Measurements from ENCODE around the gene KRTAP5-1. TPM values are rescaled to one million over a fixed set of nuclear protein-coding genes. Genes with fewer than 3 reads are reported as not detected.
"Not testable (repeated sequence)": the region's sequence is repeated elsewhere in the genome, so short reads cannot be mapped to it uniquely, and the experiment has no call there.

The KRTAP5-1 gene
- total RNA-seq, 1 experiment from 2014 or later = not detected

DNA sequence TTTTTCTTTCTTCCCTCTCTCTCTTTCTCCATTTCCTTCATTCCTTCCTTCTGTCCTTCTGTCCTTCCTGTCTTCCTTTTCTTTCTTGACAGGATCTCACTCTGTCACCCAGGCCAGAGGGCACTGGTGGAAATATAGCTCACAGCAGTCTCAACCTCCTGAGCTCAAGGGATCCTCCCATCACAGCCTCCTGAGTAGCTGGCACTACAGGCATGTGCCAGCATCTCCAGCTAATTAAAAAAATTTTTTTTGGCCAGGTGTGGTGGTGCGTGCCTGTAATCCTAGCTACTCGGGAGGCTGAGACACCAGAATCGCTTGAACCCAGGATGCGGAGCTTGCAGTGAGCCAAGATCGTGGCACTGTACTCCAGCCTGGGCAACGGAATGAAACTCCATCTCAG, 8.3 kb downstream of the KRTAP5-1 start:
- Histone ChIP-seq H3K9me3 (ENCODE audit: low read length) (no peaks in the 10 kb centered on the region), H2AFZ (ENCODE audit: low read length) (no peak overlapping the region), H3K4me3 (ENCODE audit: low read length) (no peak overlapping the region), H3K4me1 (ENCODE audit: insufficient read depth, low read length) (peaks cover 8% of the 10 kb centered on the region), H3K79me2 (ENCODE audit: low read length) (no peaks in the 10 kb centered on the region), H3K9ac (ENCODE audit: low read length) (no peak overlapping the region), H3K4me2 (ENCODE audit: low read length) (no peak overlapping the region), H4K20me1 (ENCODE audit: low read length) (no peaks in the 10 kb centered on the region), H3K9me2 (replicated peaks; ENCODE audit: low read length) (no peaks in the 10 kb centered on the region), H3K27me3 (ENCODE audit: low read length) (peaks cover 16% of the 10 kb centered on the region), H3K36me3 (ENCODE audit: low read depth, low read length) (no peaks in the 10 kb centered on the region), H3F3A (ENCODE audit: low read length, unreplicated experiment) (no peaks in the 10 kb centered on the region), H3K27ac (ENCODE audit: low read length) (no peak overlapping the region)
- ATAC-seq = no peak
- BruUV-seq (replicated peaks) = no TSS peak
- ChIA-PET CTCF (interaction anchor here (2.1 kb wide), 1 partner anchor 30 kb away, joined by 5 read pairs; no protein-coding TSS in a partner anchor), POLR2A (ENCODE audit: unreplicated experiment) (no interaction called here)
- TF ChIP-seq EZH2phosphoT487 (IDR thresholded peaks at IDR 0.05; ENCODE audit: borderline replicate concordance, low read length) (no peak), EZH2 (IDR thresholded peaks at IDR 0.05; ENCODE audit: low read length, unreplicated experiment) (no peak)
- TF ChIP-seq, protein P1, sequence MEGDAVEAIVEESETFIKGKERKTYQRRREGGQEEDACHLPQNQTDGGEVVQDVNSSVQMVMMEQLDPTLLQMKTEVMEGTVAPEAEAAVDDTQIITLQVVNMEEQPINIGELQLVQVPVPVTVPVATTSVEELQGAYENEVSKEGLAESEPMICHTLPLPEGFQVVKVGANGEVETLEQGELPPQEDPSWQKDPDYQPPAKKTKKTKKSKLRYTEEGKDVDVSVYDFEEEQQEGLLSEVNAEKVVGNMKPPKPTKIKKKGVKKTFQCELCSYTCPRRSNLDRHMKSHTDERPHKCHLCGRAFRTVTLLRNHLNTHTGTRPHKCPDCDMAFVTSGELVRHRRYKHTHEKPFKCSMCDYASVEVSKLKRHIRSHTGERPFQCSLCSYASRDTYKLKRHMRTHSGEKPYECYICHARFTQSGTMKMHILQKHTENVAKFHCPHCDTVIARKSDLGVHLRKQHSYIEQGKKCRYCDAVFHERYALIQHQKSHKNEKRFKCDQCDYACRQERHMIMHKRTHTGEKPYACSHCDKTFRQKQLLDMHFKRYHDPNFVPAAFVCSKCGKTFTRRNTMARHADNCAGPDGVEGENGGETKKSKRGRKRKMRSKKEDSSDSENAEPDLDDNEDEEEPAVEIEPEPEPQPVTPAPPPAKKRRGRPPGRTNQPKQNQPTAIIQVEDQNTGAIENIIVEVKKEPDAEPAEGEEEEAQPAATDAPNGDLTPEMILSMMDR (conservative IDR thresholded peaks at IDR 0.05; ENCODE audit: low read depth, low read length) = no peak
- no peak for DNase-seq
- intact Hi-C loops (cut with micrococcal nuclease) = no loop called here

DNA sequence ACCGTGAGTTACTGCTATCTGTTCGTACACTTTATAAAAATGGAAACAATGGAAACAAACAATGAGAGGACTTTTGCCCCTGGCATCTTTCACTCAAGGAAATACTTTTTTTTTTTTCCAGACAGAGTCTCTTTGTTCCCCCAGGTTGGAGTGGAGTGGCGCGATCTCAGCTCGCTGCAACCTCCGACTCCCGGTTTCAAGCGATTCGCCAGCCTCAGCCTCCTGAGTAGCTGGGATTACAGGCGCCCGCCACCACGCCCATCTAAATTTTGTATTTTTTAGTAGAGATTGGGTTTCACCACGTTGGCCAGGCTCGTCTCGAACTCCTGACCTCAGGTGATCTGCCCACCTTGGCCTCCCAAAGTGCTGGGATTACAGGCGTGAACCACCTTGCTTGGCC, 9.3 kb downstream of the KRTAP5-1 start:
- H3K9me3 ChIP-seq (ENCODE audit: low read length); H3K27ac ChIP-seq (ENCODE audit: low read length); ATAC-seq; H3K4me1 ChIP-seq (ENCODE audit: insufficient read depth, low read length); H3K9me2 ChIP-seq (replicated peaks; ENCODE audit: low read length); H4K20me1 ChIP-seq (ENCODE audit: low read length); DNase-seq; POLR2A ChIA-PET (ENCODE audit: unreplicated experiment); H3F3A ChIP-seq (ENCODE audit: low read length, unreplicated experiment); H3K79me2 ChIP-seq (ENCODE audit: low read length); H3K4me3 ChIP-seq (ENCODE audit: low read length); H2AFZ ChIP-seq (ENCODE audit: low read length); H3K4me2 ChIP-seq (ENCODE audit: low read length); H3K9ac ChIP-seq (ENCODE audit: low read length); BruUV-seq (replicated peaks); H3K36me3 ChIP-seq (ENCODE audit: low read depth, low read length): not testable (repeated sequence)
- H3K27me3 ChIP-seq (ENCODE audit: low read length) = peaks cover 16% of the 10 kb centered on the region
- CTCF ChIA-PET = interaction anchor here (1.2 kb wide), 1 partner anchor 17 kb away, joined by 6 read pairs; no protein-coding TSS in a partner anchor
- intact Hi-C loops (cut with micrococcal nuclease) = loop anchor here (2.0 kb wide), 1 partner anchor 17 kb away; no protein-coding TSS in a partner anchor

DNA sequence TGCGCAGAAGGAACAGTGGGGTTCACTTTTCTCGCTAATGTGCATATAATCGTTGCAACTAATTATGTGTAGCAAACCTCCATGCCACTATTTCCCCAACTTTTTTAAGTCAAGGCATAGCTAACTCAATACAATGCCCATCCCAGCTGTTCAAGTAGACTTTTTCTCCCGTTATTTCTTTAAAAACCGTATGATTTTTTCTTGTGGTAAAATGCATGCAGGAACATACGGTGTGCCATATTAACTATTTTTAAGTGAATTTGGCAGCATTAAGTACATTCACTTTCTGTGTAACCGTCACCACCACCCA, 10.2 kb downstream of the KRTAP5-1 start:
- Histone ChIP-seq H3K4me1 (ENCODE audit: insufficient read depth, low read length) (peaks cover 8% of the 10 kb centered on the region), H3K9ac (ENCODE audit: low read length) (no peak overlapping the region), H3K4me3 (ENCODE audit: low read length) (no peak overlapping the region), H3K4me2 (ENCODE audit: low read length) (no peak overlapping the region), H3K36me3 (ENCODE audit: low read depth, low read length) (no peaks in the 10 kb centered on the region), H2AFZ (ENCODE audit: low read length) (no peak overlapping the region), H3F3A (ENCODE audit: low read length, unreplicated experiment) (no peaks in the 10 kb centered on the region), H3K79me2 (ENCODE audit: low read length) (no peaks in the 10 kb centered on the region), H3K9me2 (replicated peaks; ENCODE audit: low read length) (no peaks in the 10 kb centered on the region), H3K9me3 (ENCODE audit: low read length) (no peaks in the 10 kb centered on the region), H3K27me3 (ENCODE audit: low read length) (peaks cover 16% of the 10 kb centered on the region), H3K27ac (ENCODE audit: low read length) (no peak overlapping the region), H4K20me1 (ENCODE audit: low read length) (no peaks in the 10 kb centered on the region)
- ATAC-seq (no peak), DNase-seq (no peak)
- intact Hi-C loops (cut with micrococcal nuclease) = loop anchor here (1.0 to 2.0 kb wide), 2 partner anchors 16 to 29 kb away; no protein-coding TSS in a partner anchor
- CTCF ChIA-PET = interaction anchor here (0.5 to 2.7 kb wide), 9 partner anchors 14 to 111 kb away, joined by 3 to 58 read pairs (median 6); no protein-coding TSS in a partner anchor
- POLR2A ChIA-PET (ENCODE audit: unreplicated experiment) = no interaction called here
- TF ChIP-seq, protein P1 (conservative IDR thresholded peaks at IDR 0.05; ENCODE audit: low read depth, low read length) = no peak; the same call in 1 of the 2 replicates
- BruUV-seq (replicated peaks) = no TSS peak
